ENCODE measurements around the gene ZDHHC1. TPM values are rescaled to one million over a fixed set of nuclear protein-coding genes. Genes with fewer than 3 reads are reported as not detected.
A peak's percentile ranks its signal among the peaks of the same experiment; 100 is the strongest.

Gene ZDHHC1
- total and polyA plus RNA-seq, 12 donors, result 1.3 to 30.0 (median 12.6) TPM

DNA sequence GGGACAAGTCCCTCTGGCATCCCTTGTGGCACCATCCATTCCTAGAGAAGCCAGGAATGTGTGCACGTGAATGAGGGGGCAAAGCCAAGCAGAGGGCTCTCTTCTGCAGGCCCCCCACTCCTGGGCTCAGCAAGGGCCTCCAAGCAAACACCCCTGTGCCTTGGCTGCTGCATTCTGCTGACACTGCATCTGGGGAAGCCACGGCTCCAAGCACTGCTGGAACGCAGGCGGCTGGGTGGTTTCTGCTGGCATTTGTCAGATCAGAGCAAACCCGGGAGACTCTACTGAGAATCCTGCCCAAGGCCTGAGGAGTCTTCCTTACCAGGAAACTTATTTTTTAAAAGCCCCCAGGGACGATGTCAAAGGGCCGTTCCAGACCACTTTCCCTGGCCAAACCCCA, 41.3 kb upstream of the ZDHHC1 start:
- TF ChIP-seq POLR2A (IDR thresholded peaks at IDR 0.05), result no peak
- TF ChIP-seq, protein P1, sequence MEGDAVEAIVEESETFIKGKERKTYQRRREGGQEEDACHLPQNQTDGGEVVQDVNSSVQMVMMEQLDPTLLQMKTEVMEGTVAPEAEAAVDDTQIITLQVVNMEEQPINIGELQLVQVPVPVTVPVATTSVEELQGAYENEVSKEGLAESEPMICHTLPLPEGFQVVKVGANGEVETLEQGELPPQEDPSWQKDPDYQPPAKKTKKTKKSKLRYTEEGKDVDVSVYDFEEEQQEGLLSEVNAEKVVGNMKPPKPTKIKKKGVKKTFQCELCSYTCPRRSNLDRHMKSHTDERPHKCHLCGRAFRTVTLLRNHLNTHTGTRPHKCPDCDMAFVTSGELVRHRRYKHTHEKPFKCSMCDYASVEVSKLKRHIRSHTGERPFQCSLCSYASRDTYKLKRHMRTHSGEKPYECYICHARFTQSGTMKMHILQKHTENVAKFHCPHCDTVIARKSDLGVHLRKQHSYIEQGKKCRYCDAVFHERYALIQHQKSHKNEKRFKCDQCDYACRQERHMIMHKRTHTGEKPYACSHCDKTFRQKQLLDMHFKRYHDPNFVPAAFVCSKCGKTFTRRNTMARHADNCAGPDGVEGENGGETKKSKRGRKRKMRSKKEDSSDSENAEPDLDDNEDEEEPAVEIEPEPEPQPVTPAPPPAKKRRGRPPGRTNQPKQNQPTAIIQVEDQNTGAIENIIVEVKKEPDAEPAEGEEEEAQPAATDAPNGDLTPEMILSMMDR (IDR thresholded peaks at IDR 0.05), result no peak
- Histone ChIP-seq H3K36me3 (replicated peaks in 1 of 2) (peaks cover 0 to 8% of the 10 kb centered on the region in 2 donors), H3K9me3 (replicated peaks in 1 of 3) (no peaks in the 10 kb centered on the region), H3K27me3 (no peaks in the 10 kb centered on the region), H3K27ac (peak overlapping the region in 2 of 5 donors; percentile 34 to 86), H3K4me3 (no peak overlapping the region), H3K4me1 (replicated peaks in 1 of 2) (peaks cover 53 to 67% of the 10 kb centered on the region in 2 donors)
- intact Hi-C loops (cut with DNase I), result no loop called here
- 76 to 81% (median 76%) methylated on average over 7 of the region's 7 CpGs; no CpG with 5 or more reads in 1 of the 4 donors for WGBS, 4 donors
- no peak for DNase-seq

GRCh38 chr16:67456391-67457081, 40.3 kb upstream of the ZDHHC1 start:
- 28 to 53% (median 42%) methylated on average over 4 to 6 of the region's 6 CpGs for WGBS, 4 donors
- Histone ChIP-seq H3K36me3 (replicated peaks in 1 of 2) (peaks cover 0 to 17% of the 10 kb centered on the region in 2 donors), H3K27ac (peak overlapping the region in 1 of 5 donors; percentile 58), H3K27me3 (no peaks in the 10 kb centered on the region), H3K9me3 (replicated peaks in 1 of 3) (no peaks in the 10 kb centered on the region), H3K4me1 (replicated peaks in 1 of 2) (peaks cover 49 to 64% of the 10 kb centered on the region in 2 donors), H3K4me3 (no peak overlapping the region)
- no peak for TF ChIP-seq POLR2A (IDR thresholded peaks at IDR 0.05)
- TF ChIP-seq, protein P1 (IDR thresholded peaks at IDR 0.05), result peak; percentile 50 to 58 (median 54)
- DNase-seq, result peak in 6 of 7 donors; percentile 71 to 86 (median 76)
- intact Hi-C loops (cut with DNase I), result no loop called here

DNA sequence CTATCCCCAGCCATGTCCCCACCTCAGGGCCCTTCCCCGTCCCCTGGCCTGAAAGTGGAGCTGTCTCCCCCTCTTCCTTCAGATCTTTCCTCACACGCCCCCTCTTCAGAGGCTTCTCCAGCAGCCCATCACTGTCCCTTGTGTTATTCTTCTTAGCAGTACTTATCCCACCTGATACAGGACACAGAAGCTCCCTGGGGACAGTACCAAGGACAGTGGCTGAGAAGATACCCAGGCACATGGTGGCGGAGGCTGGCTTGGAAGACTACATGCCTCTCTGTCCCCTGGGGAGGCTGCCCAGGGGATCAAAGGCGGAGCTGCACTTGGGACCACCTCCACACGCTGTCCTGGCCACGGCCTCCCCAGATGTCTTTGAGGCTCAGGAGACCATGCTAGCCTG, 38.6 kb upstream of the ZDHHC1 start:
- Histone ChIP-seq H3K9me3 (replicated peaks in 1 of 3) (no peaks in the 10 kb centered on the region), H3K27ac (no peak overlapping the region), H3K36me3 (replicated peaks in 1 of 2) (peaks cover 0 to 22% of the 10 kb centered on the region in 2 donors), H3K27me3 (no peaks in the 10 kb centered on the region), H3K4me1 (replicated peaks in 1 of 2) (peaks cover 44 to 64% of the 10 kb centered on the region in 2 donors), H3K4me3 (no peak overlapping the region)
- intact Hi-C loops (cut with DNase I), result no loop called here
- 88 to 98% (median 95%) methylated on average over 3 to 6 of the region's 6 CpGs for WGBS, 4 donors
- DNase-seq, result no peak
- TF ChIP-seq, protein P1 (IDR thresholded peaks at IDR 0.05), result no peak
- TF ChIP-seq POLR2A (IDR thresholded peaks at IDR 0.05), result no peak

DNA sequence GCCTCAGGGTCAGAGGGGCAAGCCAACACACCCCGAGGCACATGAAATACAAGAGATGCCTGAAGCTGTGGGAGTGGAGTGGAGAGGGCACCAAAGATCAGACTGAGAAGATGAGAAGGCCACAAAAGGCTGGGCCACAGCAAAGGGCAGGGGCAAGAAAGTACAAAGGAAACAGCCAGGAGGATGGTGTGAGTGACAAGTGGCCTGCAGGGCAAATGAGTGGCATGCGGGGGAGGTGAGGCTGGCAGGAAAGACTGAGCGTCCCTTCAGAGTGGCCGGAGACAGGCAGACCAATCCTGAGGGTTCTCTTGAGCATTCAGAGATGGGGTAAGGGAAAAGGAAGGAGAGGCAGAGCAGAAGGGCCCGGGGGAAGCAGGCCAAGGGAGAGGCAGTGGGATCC, 37.8 kb upstream of the ZDHHC1 start:
- 82 to 91% (median 86%) methylated on average over 5 of the region's 5 CpGs for WGBS, 4 donors
- no peaks in the 10 kb centered on the region for H3K9me3 ChIP-seq (replicated peaks in 1 of 3)
- no peak for TF ChIP-seq POLR2A (IDR thresholded peaks at IDR 0.05)
- TF ChIP-seq, protein P1 (IDR thresholded peaks at IDR 0.05), result no peak
- no peak for DNase-seq
- H3K4me3 ChIP-seq, result no peak overlapping the region
- H3K4me1 ChIP-seq (replicated peaks in 1 of 2), result peaks cover 44 to 64% of the 10 kb centered on the region in 2 donors
- H3K27ac ChIP-seq, result no peak overlapping the region
- intact Hi-C loops (cut with DNase I), result no loop called here
- peaks cover 0 to 22% of the 10 kb centered on the region in 2 donors for H3K36me3 ChIP-seq (replicated peaks in 1 of 2)
- no peaks in the 10 kb centered on the region for H3K27me3 ChIP-seq
